Activated naive CD4-positive, alpha-beta T cell treated with anti-CD3 and anti-CD28 coated beads, Interleukin-2, amount 50 U/mL, for 16 hours (primary cell): ENCODE results near the gene ALG2.
"Not testable (repeated sequence)": the region's sequence is repeated elsewhere in the genome, so short reads cannot be mapped to it uniquely, and the experiment has no call there.

Source experiments
- DNase-seq: peaks from one replicate; pipeline ENCODE4 v3.0.0-alpha.2; 2020

Gene ALG2

GRCh38 chr9:99237356-99237755 is 15.6 kb upstream of the ALG2 start:
- no peak for DNase-seq

DNA sequence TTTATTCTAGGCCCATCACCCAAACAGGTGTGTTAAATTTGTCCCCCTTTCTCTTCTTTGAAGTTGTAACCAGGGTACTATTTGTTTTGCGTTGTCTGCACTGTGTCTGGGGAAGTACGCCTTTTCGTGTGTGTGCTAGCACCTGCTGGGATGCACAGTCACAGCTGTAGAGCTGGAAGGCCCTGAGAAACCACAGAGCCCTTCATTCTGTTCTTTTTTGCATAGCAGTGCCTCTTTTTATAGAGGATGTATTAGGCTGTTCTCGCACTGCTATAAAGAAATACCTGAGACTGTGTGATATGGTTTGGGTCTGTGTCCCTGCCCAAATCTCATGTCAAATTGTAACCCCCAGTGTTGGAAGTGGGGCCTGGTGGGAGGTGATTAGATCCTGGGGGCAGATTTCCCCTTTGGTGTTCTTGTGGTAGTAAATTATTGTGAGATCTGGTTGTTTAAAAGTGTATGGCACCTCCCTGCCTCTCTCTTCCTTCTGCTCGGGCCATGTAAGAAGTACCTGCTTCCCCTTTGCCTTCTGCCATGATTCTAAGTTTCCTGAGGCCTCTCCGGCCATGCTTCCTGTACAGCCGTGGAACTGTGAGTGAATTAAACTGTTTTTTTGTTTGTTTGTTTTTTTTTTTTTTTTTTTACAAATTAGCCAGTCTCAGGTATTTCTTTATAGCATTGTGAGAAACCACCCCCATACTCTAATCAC is 14.3 kb upstream of the ALG2 start:
- no peak for DNase-seq

DNA sequence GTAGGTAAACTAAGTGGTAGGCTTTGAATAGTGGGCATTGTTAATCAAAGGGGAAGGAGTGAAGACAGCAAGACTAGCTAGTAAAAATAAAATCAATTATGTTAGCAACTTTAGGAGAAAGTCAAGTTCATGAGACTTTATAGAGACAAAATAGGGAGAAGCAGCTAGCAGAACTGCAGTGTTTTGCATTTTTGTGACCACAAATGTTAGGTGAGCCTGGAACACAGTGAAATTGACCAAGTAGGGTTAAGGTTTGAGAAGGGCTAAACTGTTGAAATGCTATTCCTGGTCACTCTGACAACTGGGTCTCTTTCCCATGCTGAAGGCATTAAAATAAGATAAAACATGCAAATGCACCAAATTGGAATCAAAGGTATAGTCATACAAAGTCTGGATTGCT is 13.3 kb upstream of the ALG2 start:
- DNase-seq = no peak

GRCh38 chr9:99234618-99235017 is 12.9 kb upstream of the ALG2 start:
- no peak for DNase-seq

GRCh38 chr9:99231711-99232110 is 10.0 kb upstream of the ALG2 start:
- DNase-seq = peak; percentile 40

- no peak for DNase-seq
These were observed 8.5 kb upstream of the ALG2 start for GRCh38 chr9:99230206-99230605.

GRCh38 chr9:99226054-99226453 is 4.3 kb upstream of the ALG2 start:
- DNase-seq = no peak

DNA sequence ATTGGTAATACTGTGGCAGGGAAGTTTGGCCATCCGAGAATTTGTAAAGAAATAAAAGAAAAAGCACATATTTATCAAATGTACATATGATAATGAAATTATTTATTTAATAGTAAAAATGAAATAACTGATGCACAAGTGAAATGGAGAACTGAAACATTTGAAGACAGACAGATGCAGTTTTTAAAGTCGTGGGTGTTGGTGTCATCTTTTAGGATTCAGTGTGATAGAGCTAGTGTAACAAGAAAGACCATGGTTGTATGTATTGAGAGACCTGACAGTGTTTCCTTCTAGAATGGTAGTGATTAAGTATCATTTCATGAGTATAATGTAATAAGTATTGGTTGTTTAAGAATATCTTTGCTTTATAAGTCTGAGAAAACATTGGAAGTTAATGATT is 2.7 kb upstream of the ALG2 start:
- DNase-seq = no peak

- no peak for DNase-seq
These were observed 901 bp upstream of the ALG2 start for GRCh38 chr9:99222416-99223270.

GRCh38 chr9:99221266-99221620 is 499 bp downstream of the ALG2 start:
- DNase-seq = no peak

- no peak for DNase-seq
These were observed 1.7 kb downstream of the ALG2 start for GRCh38 chr9:99220011-99220410.

DNA sequence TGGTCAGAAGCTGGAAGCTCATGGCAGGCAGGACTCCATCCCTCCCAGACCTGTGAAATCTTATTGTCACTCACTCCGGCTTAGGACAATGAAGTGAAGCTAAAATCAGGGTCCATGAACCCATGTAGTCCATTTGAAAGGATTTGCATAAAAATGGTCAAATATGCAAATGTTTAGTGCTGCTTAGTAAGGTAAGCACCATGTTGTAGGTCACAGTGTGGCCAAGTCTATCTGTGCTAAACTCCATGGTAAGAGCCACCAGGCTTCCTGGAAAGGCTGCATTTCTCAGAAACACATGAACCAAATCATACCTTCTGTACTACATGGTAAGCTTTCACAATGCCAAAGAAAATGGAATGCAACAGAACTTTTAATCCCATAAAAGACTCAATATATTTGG is 5.7 kb downstream of the ALG2 start:
- no peak for DNase-seq

DNA sequence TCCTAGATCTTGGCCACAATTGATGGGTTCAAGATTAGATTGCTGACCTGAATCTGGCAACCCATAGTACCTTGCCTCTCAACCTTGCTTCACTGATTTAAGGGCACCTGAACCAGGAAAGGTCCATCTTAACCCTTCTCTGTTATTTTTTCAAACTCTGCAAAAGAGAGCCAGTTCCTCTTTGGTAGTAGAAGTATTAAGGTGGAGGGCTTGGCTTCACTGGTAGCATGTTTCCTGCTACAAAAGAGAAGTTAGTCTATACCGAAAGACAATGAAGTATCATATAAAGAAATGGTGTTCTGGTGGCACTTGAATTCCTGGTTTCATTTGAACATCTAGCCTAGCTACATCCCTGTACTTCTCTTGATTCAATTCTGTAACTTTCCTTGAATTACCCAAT is 8.5 kb downstream of the ALG2 start:
- no peak for DNase-seq

DNA sequence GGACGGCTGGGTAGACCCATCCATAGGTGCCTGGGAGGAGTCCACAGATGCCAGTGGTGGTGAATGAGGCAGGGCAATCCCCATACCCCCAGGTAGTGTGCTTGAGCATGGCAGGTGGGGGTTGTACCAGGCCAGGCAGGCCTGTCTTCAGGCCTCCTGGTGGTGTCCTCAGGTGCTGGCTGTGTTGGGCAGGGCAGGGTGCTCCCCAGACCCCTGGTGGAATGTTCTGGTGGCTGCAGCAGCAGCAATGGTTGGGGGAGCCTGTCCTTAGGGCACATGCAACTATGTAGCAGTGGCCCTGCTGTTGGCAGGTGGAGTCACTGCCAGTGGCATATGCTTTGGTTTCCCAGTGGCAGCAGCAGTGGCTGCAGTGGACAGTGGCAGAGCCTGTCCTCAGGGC is 10.0 kb downstream of the ALG2 start:
- DNase-seq = no peak

- no peak for DNase-seq
These were observed 11.2 kb downstream of the ALG2 start for GRCh38 chr9:99210572-99210971.

DNA sequence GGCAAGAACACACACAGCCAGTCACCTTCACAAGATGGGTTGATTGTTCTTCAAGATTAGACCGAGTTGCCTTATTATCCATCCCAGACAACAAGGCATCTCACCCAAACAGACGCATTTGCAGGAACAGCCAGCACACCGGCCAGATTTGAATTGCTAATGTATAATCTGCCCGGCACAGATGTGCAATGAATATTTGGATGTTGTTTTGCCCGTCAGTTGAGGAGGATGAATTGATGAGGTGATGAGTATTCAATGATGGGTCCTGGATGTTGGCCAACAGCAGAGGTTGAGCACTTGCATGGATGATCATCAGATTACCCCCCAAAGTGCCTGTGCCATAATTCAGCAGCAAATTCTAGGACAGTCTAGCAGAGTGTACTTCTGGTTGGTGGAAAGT is 20.1 kb downstream of the ALG2 start:
- DNase-seq = no peak

DNA sequence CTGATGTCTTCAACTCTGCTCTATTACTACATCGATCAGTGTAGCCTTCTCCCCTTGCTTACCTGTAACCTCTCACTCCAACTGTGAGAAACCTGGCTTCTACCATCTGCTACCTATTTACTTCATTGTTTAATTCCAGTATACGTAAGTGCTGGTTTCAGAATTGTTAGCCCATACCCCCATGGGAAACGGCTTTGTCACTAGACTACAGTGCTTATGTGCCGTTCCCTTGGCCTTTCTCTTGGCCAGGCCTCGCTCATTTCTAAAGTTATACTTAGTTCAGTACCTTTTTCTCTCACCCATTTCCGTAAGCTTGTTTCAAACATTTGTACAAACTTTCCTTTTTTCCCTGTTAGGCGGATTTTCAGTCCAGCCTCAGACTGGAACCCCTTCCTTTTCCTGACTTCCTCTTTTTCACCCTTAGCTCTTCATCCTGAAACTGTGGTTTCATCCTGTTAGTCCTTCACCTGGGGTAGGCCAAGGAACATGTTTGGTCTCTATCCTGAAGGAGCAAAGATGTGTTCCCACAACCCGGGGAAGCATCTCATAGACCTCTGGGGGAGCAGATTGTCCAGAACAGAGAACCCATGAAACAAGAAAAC is 21.7 kb downstream of the ALG2 start:
- DNase-seq = no peak

DNA sequence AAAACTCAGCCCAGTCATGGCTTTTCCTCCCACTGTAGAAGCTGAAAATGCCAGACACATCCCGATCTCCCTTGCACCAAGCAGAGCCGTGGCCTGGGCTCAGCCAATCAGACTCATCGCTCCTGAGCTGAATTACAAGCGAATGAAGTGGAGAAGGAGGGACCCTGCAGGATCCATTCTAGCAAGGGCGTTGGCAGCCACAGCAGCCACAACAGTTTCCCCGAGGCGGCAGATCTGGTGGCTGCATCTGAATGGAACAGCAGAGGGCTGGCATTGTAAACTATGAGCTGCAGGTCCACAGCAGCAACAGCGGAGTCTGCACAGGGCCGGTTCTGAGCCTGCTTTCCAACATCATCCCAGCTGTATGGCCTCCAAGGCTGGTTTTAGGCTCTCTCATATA is 23.8 kb downstream of the ALG2 start:
- DNase-seq = no peak

- no peak for DNase-seq
These were observed 24.6 kb downstream of the ALG2 start for GRCh38 chr9:99197124-99197630.

DNA sequence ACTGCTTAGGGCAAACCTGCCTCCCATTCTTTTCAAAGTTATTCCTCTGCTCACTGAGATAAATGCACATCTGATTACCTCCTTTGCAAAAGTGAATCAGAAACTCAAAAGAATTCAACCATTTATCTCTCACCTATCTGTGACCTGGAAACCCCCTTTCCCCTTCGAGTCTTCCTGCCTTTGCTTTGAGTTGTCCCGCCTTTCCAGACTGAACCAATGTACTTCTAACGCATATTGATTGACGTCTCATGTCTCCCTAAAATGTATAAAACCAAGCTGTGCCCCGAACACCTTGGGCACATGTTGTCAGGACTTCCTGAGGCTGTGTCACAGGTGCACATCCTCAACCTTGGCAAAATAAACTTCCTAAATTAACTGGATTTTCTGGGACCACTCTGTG is 25.3 kb downstream of the ALG2 start:
- not testable (repeated sequence) for DNase-seq

- DNase-seq = no peak
These were observed 28.3 kb downstream of the ALG2 start for GRCh38 chr9:99193466-99193821.

GRCh38 chr9:99192786-99193465 is 28.8 kb downstream of the ALG2 start:
- no peak for DNase-seq

GRCh38 chr9:99190597-99191283 is 31.0 kb downstream of the ALG2 start:
- no peak for DNase-seq
